HepG2 (cell line): ENCODE results near the gene HSPB2. TPM values are rescaled to one million over a fixed set of nuclear protein-coding genes. Genes with fewer than 3 reads are reported as not detected.

Source experiments
- BCL6 ChIP-seq: IDR thresholded peaks from 2 replicates; pipeline ENCODE4 v1.6.1; 2016; ENCODE audit warnings: missing genetic modification reagents, missing compliant biosample characterization
- CREB1 ChIP-seq, 2 experiments: fragments of 450-650 bp in 1 of 2; IDR thresholded peaks; 2 replicates each; pipeline ENCODE4 v1.6.1; 2016 to 2017; ENCODE audit warnings: control low read depth in 1 of 2, mild to moderate bottlenecking in 1 of 2, missing compliant biosample characterization in 1 of 2, missing genetic modification characterization in 1 of 2
- HES4 ChIP-seq: sonication (generic); formaldehyde crosslinking; IDR thresholded peaks from 2 replicates; pipeline ENCODE4 v1.9.0; 2021; ENCODE audit warnings: mild to moderate bottlenecking, missing genetic modification reagents, borderline replicate concordance
- JARID2 ChIP-seq: sonication (generic); formaldehyde crosslinking; IDR thresholded peaks from 2 replicates; pipeline ENCODE4 v1.8.1; 2023; ENCODE audit warnings: missing genetic modification reagents, inconsistent platforms; ENCODE audit not compliant: insufficient replicate concordance
- MYC ChIP-seq: sonication (generic); formaldehyde crosslinking; IDR thresholded peaks from 2 replicates; pipeline ENCODE4 v1.9.0; 2021; ENCODE audit warnings: missing genetic modification reagents, borderline replicate concordance
- PAWR ChIP-seq: sonication (generic); formaldehyde crosslinking; IDR thresholded peaks from 2 replicates; pipeline ENCODE4 v1.4.0; 2020; ENCODE audit warnings: missing genetic modification reagents, mild to moderate bottlenecking, borderline replicate concordance
- RELA ChIP-seq: sonication (generic); formaldehyde crosslinking; IDR thresholded peaks from 2 replicates; pipeline ENCODE4 v1.4.0; 2020; ENCODE audit warnings: missing genetic modification reagents
- SNAI1 ChIP-seq: sonication (generic); formaldehyde crosslinking; IDR thresholded peaks from 2 replicates; pipeline ENCODE4 v1.5.0; 2020; ENCODE audit warnings: mild to moderate bottlenecking, missing genetic modification reagents, borderline replicate concordance
- ZNF33B ChIP-seq: sonication (generic); formaldehyde crosslinking; IDR thresholded peaks from 2 replicates; pipeline ENCODE4 v1.5.1; 2020; ENCODE audit warnings: mild to moderate bottlenecking, missing genetic modification reagents
- ZNF530 ChIP-seq: sonication (generic); formaldehyde crosslinking; IDR thresholded peaks from 2 replicates; pipeline ENCODE4 v1.5.0; 2020; ENCODE audit warnings: low read depth, mild to moderate bottlenecking, missing genetic modification reagents
- ZNF589 ChIP-seq: sonication (generic); formaldehyde crosslinking; conservative IDR thresholded peaks from 2 replicates; pipeline ENCODE4 v1.8.0; 2022; ENCODE audit warnings: mild to moderate bottlenecking, moderate library complexity, missing genetic modification reagents
- polyA plus RNA-seq, 8 experiments: library from polyadenylated mRNA; depleted of rRNA in 3 of 8; stranded (reverse) in 7 of 8; unstranded in 1 of 8; fragments of >200 nt; fragmentation: Illumina TruSeq in 4 of 8; extraction: Trizol in 4 of 8; gene quantifications; 2 replicates each; pipeline versions ENCODE4 v1.2.1 to v1.2.3, GENCODE V29; 2011 to 2016; ENCODE audit warnings: low read depth in 4 of 8, missing spikeins in 1 of 8, mixed read lengths in 1 of 8; ENCODE audit not compliant: insufficient read depth in 1 of 8
- total RNA-seq, 5 experiments: library from RNA; depleted of rRNA; stranded (reverse); fragments of >200 nt; fragmentation: Illumina TruSeq; extraction: Trizol; gene quantifications; 2 replicates each; pipeline ENCODE4 v1.2.3, GENCODE V29; 2016; ENCODE audit warnings: low read depth in 1 of 5
- TF ChIP-seq, protein P1 (sequence below): sonication (generic); formaldehyde crosslinking; IDR thresholded peaks from 2 replicates; pipeline ENCODE4 v1.4.0; 2020; ENCODE audit warnings: mild to moderate bottlenecking, missing genetic modification reagents, borderline replicate concordance
- TF ChIP-seq, protein P2 (sequence below): IDR thresholded peaks from 2 replicates; pipeline ENCODE4 v1.6.1; 2016; ENCODE audit warnings: mild to moderate bottlenecking, missing biosample characterization, missing genetic modification reagents
- TF ChIP-seq, protein P3 (sequence below): sonication (generic); formaldehyde crosslinking; IDR thresholded peaks from 2 replicates; pipeline ENCODE4 v1.4.0; 2020; ENCODE audit warnings: missing genetic modification reagents
- TF ChIP-seq, protein P4 (sequence below): sonication (generic); formaldehyde crosslinking; IDR thresholded peaks from 2 replicates; pipeline ENCODE4 v1.4.0; 2020; ENCODE audit warnings: mild to moderate bottlenecking, low read depth, missing genetic modification reagents
- TF ChIP-seq, protein P5 (sequence below): sonication (generic); formaldehyde crosslinking; conservative IDR thresholded peaks from 2 replicates; pipeline ENCODE4 v1.4.0; 2020; ENCODE audit warnings: missing genetic modification reagents

HSPB2 gene
- total and polyA plus RNA-seq, 2 of the 13 experiments (the other 11 are each of a cell fraction or from before 2014, with no cell fraction given), result 0.04 TPM; not detected in 1

DNA sequence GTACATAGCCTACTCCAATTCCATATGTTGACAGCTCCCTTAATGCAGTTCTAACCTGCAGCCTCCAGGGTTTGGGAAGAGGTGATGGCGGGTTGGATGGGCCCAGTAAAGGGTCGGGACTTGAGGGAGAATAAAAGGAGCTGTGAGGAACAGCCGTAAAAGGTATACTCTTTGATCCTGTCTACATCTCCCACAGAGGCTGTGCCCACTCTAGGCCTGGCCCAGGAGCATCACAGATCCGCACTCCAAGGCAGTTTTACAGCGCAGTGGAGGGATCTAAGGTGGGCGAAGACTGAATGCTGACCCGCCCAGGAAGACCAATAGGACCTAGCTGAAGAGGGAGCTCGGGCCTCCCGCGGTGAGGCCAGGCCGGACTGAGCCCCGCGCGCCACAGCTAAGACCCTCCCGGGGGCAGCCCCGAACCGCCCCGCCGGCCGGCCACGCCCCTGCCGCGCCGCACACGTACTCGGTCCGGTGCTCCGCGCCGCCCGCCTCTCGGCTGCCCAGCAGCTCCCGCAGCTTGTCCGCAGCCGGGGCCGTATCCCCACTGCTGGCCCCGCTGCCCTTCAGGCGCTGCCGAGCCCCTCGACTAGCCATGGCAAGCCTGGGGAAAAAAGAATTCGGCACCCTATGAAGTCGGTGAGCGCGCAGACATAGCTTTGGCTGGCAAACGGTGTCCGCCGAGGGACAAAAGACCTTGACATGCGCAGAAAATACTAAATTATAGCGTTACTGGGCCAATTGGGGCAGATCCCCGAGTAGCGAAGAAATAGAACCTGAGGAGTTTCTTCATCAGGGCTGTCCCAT, 41.4 kb upstream of the HSPB2 start, which contains the start of gene ALG9 (continued):
- TF ChIP-seq, protein P1, sequence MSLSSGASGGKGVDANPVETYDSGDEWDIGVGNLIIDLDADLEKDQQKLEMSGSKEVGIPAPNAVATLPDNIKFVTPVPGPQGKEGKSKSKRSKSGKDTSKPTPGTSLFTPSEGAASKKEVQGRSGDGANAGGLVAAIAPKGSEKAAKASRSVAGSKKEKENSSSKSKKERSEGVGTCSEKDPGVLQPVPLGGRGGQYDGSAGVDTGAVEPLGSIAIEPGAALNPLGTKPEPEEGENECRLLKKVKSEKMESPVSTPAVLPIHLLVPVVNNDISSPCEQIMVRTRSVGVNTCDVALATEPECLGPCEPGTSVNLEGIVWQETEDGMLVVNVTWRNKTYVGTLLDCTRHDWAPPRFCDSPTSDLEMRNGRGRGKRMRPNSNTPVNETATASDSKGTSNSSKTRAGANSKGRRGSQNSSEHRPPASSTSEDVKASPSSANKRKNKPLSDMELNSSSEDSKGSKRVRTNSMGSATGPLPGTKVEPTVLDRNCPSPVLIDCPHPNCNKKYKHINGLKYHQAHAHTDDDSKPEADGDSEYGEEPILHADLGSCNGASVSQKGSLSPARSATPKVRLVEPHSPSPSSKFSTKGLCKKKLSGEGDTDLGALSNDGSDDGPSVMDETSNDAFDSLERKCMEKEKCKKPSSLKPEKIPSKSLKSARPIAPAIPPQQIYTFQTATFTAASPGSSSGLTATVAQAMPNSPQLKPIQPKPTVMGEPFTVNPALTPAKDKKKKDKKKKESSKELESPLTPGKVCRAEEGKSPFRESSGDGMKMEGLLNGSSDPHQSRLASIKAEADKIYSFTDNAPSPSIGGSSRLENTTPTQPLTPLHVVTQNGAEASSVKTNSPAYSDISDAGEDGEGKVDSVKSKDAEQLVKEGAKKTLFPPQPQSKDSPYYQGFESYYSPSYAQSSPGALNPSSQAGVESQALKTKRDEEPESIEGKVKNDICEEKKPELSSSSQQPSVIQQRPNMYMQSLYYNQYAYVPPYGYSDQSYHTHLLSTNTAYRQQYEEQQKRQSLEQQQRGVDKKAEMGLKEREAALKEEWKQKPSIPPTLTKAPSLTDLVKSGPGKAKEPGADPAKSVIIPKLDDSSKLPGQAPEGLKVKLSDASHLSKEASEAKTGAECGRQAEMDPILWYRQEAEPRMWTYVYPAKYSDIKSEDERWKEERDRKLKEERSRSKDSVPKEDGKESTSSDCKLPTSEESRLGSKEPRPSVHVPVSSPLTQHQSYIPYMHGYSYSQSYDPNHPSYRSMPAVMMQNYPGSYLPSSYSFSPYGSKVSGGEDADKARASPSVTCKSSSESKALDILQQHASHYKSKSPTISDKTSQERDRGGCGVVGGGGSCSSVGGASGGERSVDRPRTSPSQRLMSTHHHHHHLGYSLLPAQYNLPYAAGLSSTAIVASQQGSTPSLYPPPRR, result no peak
- TF ChIP-seq RELA (0 out of 2 replicates have a peak, but pooled peaks have one; percentile 67), SNAI1 (CRISPR knock-in tag) (no peak), HES4 (peak; percentile 85; the same call in 1 of the 2 replicates), ZNF589 (CRISPR knock-in tag) (no peak), ZNF33B (CRISPR knock-in tag) (no peak), PAWR (CRISPR knock-in tag) (no peak), ZNF530 (CRISPR knock-in tag) (no peak), CREB1 (IDR thresholded peaks at IDR 0.05) (no peak), CREB1 (CRISPR knock-in tag; IDR thresholded peaks at IDR 0.05) (no peak; the same call in 1 of the 2 replicates), JARID2 (CRISPR knock-in tag) (no peak), BCL6 (0 out of 2 replicates have a peak, but pooled peaks have one; percentile 21), MYC (CRISPR knock-in tag) (peak; percentile 72)
- TF ChIP-seq, protein P2, sequence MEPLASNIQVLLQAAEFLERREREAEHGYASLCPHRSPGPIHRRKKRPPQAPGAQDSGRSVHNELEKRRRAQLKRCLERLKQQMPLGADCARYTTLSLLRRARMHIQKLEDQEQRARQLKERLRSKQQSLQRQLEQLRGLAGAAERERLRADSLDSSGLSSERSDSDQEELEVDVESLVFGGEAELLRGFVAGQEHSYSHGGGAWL, result 0 out of 2 replicates have a peak, but pooled peaks have one; percentile 66
- TF ChIP-seq, protein P3, sequence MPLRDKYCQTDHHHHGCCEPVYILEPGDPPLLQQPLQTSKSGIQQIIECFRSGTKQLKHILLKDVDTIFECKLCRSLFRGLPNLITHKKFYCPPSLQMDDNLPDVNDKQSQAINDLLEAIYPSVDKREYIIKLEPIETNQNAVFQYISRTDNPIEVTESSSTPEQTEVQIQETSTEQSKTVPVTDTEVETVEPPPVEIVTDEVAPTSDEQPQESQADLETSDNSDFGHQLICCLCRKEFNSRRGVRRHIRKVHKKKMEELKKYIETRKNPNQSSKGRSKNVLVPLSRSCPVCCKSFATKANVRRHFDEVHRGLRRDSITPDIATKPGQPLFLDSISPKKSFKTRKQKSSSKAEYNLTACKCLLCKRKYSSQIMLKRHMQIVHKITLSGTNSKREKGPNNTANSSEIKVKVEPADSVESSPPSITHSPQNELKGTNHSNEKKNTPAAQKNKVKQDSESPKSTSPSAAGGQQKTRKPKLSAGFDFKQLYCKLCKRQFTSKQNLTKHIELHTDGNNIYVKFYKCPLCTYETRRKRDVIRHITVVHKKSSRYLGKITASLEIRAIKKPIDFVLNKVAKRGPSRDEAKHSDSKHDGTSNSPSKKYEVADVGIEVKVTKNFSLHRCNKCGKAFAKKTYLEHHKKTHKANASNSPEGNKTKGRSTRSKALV, result no peak; the same call in 1 of the 2 replicates
- TF ChIP-seq, protein P4, sequence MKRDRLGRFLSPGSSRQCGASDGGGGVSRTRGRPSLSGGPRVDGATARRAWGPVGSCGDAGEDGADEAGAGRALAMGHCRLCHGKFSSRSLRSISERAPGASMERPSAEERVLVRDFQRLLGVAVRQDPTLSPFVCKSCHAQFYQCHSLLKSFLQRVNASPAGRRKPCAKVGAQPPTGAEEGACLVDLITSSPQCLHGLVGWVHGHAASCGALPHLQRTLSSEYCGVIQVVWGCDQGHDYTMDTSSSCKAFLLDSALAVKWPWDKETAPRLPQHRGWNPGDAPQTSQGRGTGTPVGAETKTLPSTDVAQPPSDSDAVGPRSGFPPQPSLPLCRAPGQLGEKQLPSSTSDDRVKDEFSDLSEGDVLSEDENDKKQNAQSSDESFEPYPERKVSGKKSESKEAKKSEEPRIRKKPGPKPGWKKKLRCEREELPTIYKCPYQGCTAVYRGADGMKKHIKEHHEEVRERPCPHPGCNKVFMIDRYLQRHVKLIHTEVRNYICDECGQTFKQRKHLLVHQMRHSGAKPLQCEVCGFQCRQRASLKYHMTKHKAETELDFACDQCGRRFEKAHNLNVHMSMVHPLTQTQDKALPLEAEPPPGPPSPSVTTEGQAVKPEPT (CRISPR knock-in tag), result no peak
- TF ChIP-seq, protein P5, sequence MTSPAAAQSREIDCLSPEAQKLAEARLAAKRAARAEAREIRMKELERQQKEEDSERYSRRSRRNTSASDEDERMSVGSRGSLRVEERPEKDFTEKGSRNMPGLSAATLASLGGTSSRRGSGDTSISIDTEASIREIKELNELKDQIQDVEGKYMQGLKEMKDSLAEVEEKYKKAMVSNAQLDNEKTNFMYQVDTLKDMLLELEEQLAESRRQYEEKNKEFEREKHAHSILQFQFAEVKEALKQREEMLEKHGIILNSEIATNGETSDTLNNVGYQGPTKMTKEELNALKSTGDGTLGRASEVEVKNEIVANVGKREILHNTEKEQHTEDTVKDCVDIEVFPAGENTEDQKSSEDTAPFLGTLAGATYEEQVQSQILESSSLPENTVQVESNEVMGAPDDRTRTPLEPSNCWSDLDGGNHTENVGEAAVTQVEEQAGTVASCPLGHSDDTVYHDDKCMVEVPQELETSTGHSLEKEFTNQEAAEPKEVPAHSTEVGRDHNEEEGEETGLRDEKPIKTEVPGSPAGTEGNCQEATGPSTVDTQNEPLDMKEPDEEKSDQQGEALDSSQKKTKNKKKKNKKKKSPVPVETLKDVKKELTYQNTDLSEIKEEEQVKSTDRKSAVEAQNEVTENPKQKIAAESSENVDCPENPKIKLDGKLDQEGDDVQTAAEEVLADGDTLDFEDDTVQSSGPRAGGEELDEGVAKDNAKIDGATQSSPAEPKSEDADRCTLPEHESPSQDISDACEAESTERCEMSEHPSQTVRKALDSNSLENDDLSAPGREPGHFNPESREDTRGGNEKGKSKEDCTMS (CRISPR knock-in tag), result no peak
